ENCODE results near the gene SIPA1. TPM values are rescaled to one million over a fixed set of nuclear protein-coding genes. Genes with fewer than 3 reads are reported as not detected.
"Not testable (repeated sequence)": the region's sequence is repeated elsewhere in the genome, so short reads cannot be mapped to it uniquely, and the experiment has no call there.

SIPA1 gene
- total RNA-seq, 1 experiment from 2014 or later, result 22.5 TPM

GRCh38 chr11:65621460-65621859 lies 16.4 kb upstream of the SIPA1 start:
- in situ Hi-C loops (cut with HindIII; ENCODE audit: low sequenced_read_pairs), result no loop called here
- DNase-seq (ENCODE audit: low spot score), result no peak

GRCh38 chr11:65622011-65622410 lies 15.9 kb upstream of the SIPA1 start:
- in situ Hi-C loops (cut with HindIII; ENCODE audit: low sequenced_read_pairs), result no loop called here

GRCh38 chr11:65623177-65623576 lies 14.7 kb upstream of the SIPA1 start:
- in situ Hi-C loops (cut with HindIII; ENCODE audit: low sequenced_read_pairs), result no loop called here
- DNase-seq (ENCODE audit: low spot score), result no peak

More at GRCh38 chr11:65622011-65622410, 15.9 kb upstream of the SIPA1 start:
- no peak for DNase-seq (ENCODE audit: low spot score)

- in situ Hi-C loops (cut with HindIII; ENCODE audit: low sequenced_read_pairs), result no loop called here
Observed at GRCh38 chr11:65623852-65624616, 13.9 kb upstream of the SIPA1 start.

GRCh38 chr11:65624931-65625627 lies 12.8 kb upstream of the SIPA1 start:
- peak; percentile 62 for DNase-seq (ENCODE audit: low spot score)
- in situ Hi-C loops (cut with HindIII; ENCODE audit: low sequenced_read_pairs), result no loop called here

More at GRCh38 chr11:65623852-65624616, 13.9 kb upstream of the SIPA1 start:
- no peak for DNase-seq (ENCODE audit: low spot score)

- DNase-seq (ENCODE audit: low spot score), result peak; percentile 89
- in situ Hi-C loops (cut with HindIII; ENCODE audit: low sequenced_read_pairs), result no loop called here
Observed at GRCh38 chr11:65625628-65626342, 12.1 kb upstream of the SIPA1 start.

GRCh38 chr11:65627202-65627601 lies 10.7 kb upstream of the SIPA1 start:
- no peak for DNase-seq (ENCODE audit: low spot score)
- in situ Hi-C loops (cut with HindIII; ENCODE audit: low sequenced_read_pairs), result no loop called here

- DNase-seq (ENCODE audit: low spot score), result no peak
- in situ Hi-C loops (cut with HindIII; ENCODE audit: low sequenced_read_pairs), result no loop called here
Observed at GRCh38 chr11:65629579-65629978, 8.3 kb upstream of the SIPA1 start.

GRCh38 chr11:65630215-65630614 lies 7.7 kb upstream of the SIPA1 start:
- DNase-seq (ENCODE audit: low spot score), result no peak
- in situ Hi-C loops (cut with HindIII; ENCODE audit: low sequenced_read_pairs), result no loop called here

- in situ Hi-C loops (cut with HindIII; ENCODE audit: low sequenced_read_pairs), result no loop called here
- no peak for DNase-seq (ENCODE audit: low spot score)
Observed at GRCh38 chr11:65633390-65634108, 4.4 kb upstream of the SIPA1 start.

- in situ Hi-C loops (cut with HindIII; ENCODE audit: low sequenced_read_pairs), result no loop called here
- DNase-seq (ENCODE audit: low spot score), result no peak
Observed at GRCh38 chr11:65634109-65634436, 3.8 kb upstream of the SIPA1 start.

GRCh38 chr11:65634440-65634839 lies 3.5 kb upstream of the SIPA1 start:
- in situ Hi-C loops (cut with HindIII; ENCODE audit: low sequenced_read_pairs), result no loop called here
- no peak for DNase-seq (ENCODE audit: low spot score)

- DNase-seq (ENCODE audit: low spot score), result no peak
- in situ Hi-C loops (cut with HindIII; ENCODE audit: low sequenced_read_pairs), result no loop called here
Observed at GRCh38 chr11:65634905-65635731, 2.8 kb upstream of the SIPA1 start.

- no peak for DNase-seq (ENCODE audit: low spot score)
- in situ Hi-C loops (cut with HindIII; ENCODE audit: low sequenced_read_pairs), result no loop called here
Observed at GRCh38 chr11:65636108-65637031, 1.5 kb upstream of the SIPA1 start.

- in situ Hi-C loops (cut with HindIII; ENCODE audit: low sequenced_read_pairs), result no loop called here
- DNase-seq (ENCODE audit: low spot score), result no peak
Observed at GRCh38 chr11:65637032-65637557, 806 bp upstream of the SIPA1 start.

GRCh38 chr11:65639228-65639597 lies 1.3 kb downstream of the SIPA1 start:
- DNase-seq (ENCODE audit: low spot score); in situ Hi-C loops (cut with HindIII; ENCODE audit: low sequenced_read_pairs): not testable (repeated sequence)

- in situ Hi-C loops (cut with HindIII; ENCODE audit: low sequenced_read_pairs), result no loop called here
- no peak for DNase-seq (ENCODE audit: low spot score)
Observed at GRCh38 chr11:65639623-65640482, 2.0 kb downstream of the SIPA1 start.
